ENCODE data around the gene SPSB4. TPM values are rescaled to one million over a fixed set of nuclear protein-coding genes. Genes with fewer than 3 reads are reported as not detected.

The SPSB4 gene
- total and polyA plus RNA-seq, 2 of the 13 experiments (the other 11 are each of a cell fraction or from before 2014, with no cell fraction given), result not detected

- no peak for TF ChIP-seq THAP8 (CRISPR knock-in tag; IDR thresholded peaks at IDR 0.05; ENCODE audit: borderline replicate concordance)
- TF ChIP-seq ZNF639 (CRISPR knock-in tag; conservative IDR thresholded peaks at IDR 0.05), result no peak
- TF ChIP-seq ZMYM3 (CRISPR knock-in tag; IDR thresholded peaks at IDR 0.05), result no peak
- TF ChIP-seq ZNF180 (CRISPR knock-in tag; IDR thresholded peaks at IDR 0.05; ENCODE audit: borderline replicate concordance, low read depth), result no peak
- TF ChIP-seq SMAD1 (CRISPR knock-in tag; IDR thresholded peaks at IDR 0.05; ENCODE audit: borderline replicate concordance, low read depth), result no peak
- TF ChIP-seq SNRNP70 (IDR thresholded peaks at IDR 0.05; ENCODE audit: low read depth, low read length), result no peak
- TF ChIP-seq HOXA5 (CRISPR knock-in tag; IDR thresholded peaks at IDR 0.05), result no peak
- no peak for TF ChIP-seq CCAR2 (optimal IDR thresholded peaks at IDR 0.05; ENCODE audit: low read depth, low read length)
These were observed 38.6 kb upstream of the SPSB4 start (continued) for GRCh38 chr3:141012571-141012970.

- Histone ChIP-seq H3K27me3 (ENCODE audit: control insufficient read depth in 1 of 2, insufficient read depth in 2 of 2, low read length in 2 of 2) (peaks cover 0 to 8% of the 10 kb centered on the region in 2 experiments; a peak in 3 of 5 replicates), H3K4me1 (ENCODE audit: insufficient read depth, low read length) (no peaks in the 10 kb centered on the region), H2AFZ (ENCODE audit: low read length) (no peak overlapping the region), H3K4me2 (ENCODE audit: low read depth, low read length) (no peak overlapping the region), H3K4me3 (replicated peaks in 1 of 3; ENCODE audit: insufficient read depth in 1 of 3, low read depth in 2 of 3, low read length in 3 of 3) (no peak overlapping the region), H3K9me3 (ENCODE audit: low read length) (no peaks in the 10 kb centered on the region), H3K27ac (ENCODE audit: extremely low read length, insufficient read depth, low read length) (no peak overlapping the region), H3K79me2 (ENCODE audit: insufficient read depth, low read length) (no peaks in the 10 kb centered on the region), H4K20me1 (ENCODE audit: insufficient read depth, low read length) (no peaks in the 10 kb centered on the region), H3K9ac (ENCODE audit: insufficient read depth, low read depth, low read length) (no peak overlapping the region), H3K36me3 (replicated peaks in 1 of 2; ENCODE audit: control insufficient read depth in 1 of 2, insufficient read depth in 2 of 2, low read length in 2 of 2) (no peaks in the 10 kb centered on the region)
- WGBS (ENCODE audit: low lambda C conversion rate), result 1% methylated on average over 3 of the region's 3 CpGs
- DNase-seq (ENCODE audit: low spot score), result no peak
- no TSS peak for BruUV-seq (replicated peaks)
- in situ Hi-C loops (cut with HindIII; ENCODE audit: extremely low pct_ligation_motif_present, low pct_unique_long_range_greater_than_20kb), result no loop called here
- FAIRE-seq, result no peak
- ChIA-PET CTCF (ENCODE audit: low intra/inter-chr PET ratio, low total read pairs) (no interaction called here), POLR2A (no interaction called here)
- no peak for ATAC-seq
- intact Hi-C loops (cut with micrococcal nuclease; ENCODE audit: unreplicated experiment), result no loop called here
- TF ChIP-seq, protein P1, sequence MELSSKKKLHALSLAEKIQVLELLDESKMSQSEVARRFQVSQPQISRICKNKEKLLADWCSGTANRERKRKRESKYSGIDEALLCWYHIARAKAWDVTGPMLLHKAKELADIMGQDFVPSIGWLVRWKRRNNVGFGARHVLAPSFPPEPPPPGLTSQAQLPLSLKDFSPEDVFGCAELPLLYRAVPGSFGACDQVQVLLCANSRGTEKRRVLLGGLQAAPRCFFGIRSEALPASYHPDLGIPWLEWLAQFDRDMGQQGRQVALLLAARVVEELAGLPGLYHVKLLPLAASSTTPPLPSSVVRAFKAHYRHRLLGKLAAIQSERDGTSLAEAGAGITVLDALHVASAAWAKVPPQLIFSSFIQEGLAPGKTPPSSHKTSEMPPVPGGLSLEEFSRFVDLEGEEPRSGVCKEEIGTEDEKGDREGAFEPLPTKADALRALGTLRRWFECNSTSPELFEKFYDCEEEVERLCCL (CRISPR knock-in tag; IDR thresholded peaks at IDR 0.05; ENCODE audit: borderline replicate concordance), result no peak
- TF ChIP-seq ZNF280B (CRISPR knock-in tag; IDR thresholded peaks at IDR 0.05; ENCODE audit: borderline replicate concordance), result no peak
- no peak for TF ChIP-seq ZNF563 (CRISPR knock-in tag; IDR thresholded peaks at IDR 0.05)
- TF ChIP-seq ZNF10 (CRISPR knock-in tag; IDR thresholded peaks at IDR 0.05; ENCODE audit: borderline replicate concordance, low read depth), result no peak
- no peak for TF ChIP-seq ZNF713 (CRISPR knock-in tag; IDR thresholded peaks at IDR 0.05)
- TF ChIP-seq PAX8 (CRISPR knock-in tag; IDR thresholded peaks at IDR 0.05; ENCODE audit: borderline replicate concordance), result no peak
- no peak for TF ChIP-seq ZNF781 (CRISPR knock-in tag; IDR thresholded peaks at IDR 0.05; ENCODE audit: borderline replicate concordance, not compliant biosample characterization)
- TF ChIP-seq, protein P2, sequence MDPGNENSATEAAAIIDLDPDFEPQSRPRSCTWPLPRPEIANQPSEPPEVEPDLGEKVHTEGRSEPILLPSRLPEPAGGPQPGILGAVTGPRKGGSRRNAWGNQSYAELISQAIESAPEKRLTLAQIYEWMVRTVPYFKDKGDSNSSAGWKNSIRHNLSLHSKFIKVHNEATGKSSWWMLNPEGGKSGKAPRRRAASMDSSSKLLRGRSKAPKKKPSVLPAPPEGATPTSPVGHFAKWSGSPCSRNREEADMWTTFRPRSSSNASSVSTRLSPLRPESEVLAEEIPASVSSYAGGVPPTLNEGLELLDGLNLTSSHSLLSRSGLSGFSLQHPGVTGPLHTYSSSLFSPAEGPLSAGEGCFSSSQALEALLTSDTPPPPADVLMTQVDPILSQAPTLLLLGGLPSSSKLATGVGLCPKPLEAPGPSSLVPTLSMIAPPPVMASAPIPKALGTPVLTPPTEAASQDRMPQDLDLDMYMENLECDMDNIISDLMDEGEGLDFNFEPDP (CRISPR knock-in tag; conservative IDR thresholded peaks at IDR 0.05), result no peak
- TF ChIP-seq HMG20B (CRISPR knock-in tag; conservative IDR thresholded peaks at IDR 0.05), result no peak
These were observed 35.7 kb upstream of the SPSB4 start for GRCh38 chr3:141015481-141015880.
